Tongue (tissue), 2 donors: ENCODE results near the gene ATG16L2. TPM values are rescaled to one million over a fixed set of nuclear protein-coding genes. Genes with fewer than 3 reads are reported as not detected.
"Not testable (repeated sequence)": the region's sequence is repeated elsewhere in the genome, so short reads cannot be mapped to it uniquely, and the experiment has no call there.

Experiments used
- DNase-seq: peaks from one replicate; pipeline ENCODE4 v3.0.0-alpha.2; 2015
- total RNA-seq: library from RNA; depleted of rRNA; stranded (reverse); fragments of >200 nt; gene quantifications from one replicate; pipeline ENCODE4 v1.2.3, GENCODE V29; 2014

Gene ATG16L2
- total RNA-seq, 1 donor from 2014 or later, result 34.5 TPM

DNA sequence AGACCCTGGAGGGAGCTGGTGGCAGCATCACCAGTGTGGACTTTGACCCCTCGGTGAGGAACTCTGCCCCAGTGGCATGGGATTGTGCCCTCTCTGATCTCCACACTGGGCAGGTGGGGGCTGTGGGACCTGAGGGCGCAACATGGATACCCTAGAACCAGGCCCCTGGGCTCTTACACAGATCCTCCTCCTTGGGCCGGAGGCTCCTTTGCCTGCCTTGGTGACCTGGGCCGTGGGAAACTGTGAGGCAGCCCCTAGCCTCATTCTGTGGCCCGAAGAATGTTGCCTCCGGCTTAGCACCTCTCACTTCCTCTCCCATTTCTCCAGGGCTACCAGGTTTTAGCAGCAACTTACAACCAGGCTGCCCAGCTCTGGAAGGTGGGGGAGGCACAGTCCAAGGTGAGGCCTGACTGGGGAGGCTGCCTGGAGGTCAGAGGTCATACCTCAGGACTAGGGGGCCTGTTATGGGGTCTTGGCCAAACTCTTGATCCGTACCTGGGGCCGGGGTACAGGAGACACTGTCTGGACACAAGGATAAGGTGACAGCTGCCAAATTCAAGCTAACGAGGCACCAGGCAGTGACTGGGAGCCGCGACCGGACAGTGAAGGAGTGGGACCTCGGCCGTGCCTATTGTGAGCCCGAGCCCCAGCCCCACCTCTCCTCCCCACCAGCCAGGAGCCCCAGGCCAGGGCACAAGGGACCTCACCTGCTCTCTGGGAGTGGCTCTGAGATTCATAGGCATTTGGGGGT is 12.2 kb downstream of the ATG16L2 start:
- no peak for DNase-seq

DNA sequence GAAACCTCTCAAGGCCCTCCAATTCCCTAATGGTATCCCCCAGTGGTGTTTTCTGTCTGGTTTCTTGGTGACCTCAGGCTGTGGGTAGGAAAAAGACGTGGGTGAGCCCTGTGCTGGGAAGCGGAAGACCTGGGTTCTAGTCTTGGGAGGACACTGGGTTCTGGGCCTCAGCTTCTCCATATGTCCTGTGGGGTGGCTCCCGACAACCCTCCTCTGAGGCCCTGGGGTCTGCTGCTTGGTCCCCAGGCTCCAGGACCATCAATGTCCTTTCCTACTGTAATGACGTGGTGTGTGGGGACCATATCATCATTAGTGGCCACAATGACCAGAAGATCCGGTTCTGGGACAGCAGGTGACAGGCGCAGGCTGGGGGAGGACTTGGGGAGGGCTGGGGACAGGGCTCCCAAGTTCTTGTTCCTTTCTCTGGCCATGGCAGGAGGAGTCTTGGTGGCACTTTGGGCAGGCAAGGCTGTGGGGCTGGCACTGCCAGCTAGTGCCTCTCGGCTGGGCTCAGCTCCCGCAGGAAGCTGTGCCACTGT is 12.8 kb downstream of the ATG16L2 start:
- no peak for DNase-seq

DNA sequence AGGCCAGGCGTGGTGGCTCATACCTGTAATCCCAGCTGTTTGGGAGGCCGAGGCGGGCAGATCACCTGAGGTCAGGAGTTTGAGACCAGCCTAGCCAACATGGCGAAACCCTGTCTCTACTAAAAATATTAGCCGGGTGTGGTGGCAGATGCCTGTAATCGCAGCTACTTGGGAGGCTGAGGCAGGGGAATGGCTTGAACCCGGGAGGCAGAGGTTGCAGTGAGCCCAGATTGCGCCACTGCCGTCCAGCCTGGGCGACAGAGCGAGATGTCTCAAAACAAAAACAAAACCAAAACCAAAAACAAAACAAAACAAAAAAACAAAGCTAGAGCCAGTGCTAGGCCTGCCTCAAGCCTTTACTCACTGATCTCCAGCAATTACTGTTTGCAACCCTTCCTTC is 13.4 kb downstream of the ATG16L2 start:
- DNase-seq, result not testable (repeated sequence)

DNA sequence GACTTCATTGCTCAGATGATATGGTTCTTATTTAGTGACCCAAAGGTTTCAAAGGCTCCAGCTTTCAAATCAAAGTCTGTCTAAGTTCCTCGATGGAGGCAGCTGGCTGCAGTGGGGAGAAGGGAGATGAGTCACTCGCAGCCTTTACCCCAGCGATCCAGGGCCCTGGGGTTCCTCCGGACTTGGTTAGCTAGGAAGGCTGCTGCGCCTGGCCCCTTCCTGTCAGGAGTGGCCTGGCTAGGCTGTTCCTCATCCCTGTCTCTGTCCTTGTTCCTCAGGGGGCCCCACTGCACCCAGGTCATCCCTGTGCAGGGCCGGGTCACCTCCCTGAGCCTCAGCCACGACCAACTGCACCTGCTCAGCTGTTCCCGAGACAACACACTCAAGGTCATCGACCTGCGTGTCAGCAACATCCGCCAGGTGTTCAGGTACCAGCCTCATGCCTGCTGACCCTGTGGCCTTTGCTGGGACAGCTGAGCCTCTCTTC is 13.9 kb downstream of the ATG16L2 start:
- no peak for DNase-seq

DNA sequence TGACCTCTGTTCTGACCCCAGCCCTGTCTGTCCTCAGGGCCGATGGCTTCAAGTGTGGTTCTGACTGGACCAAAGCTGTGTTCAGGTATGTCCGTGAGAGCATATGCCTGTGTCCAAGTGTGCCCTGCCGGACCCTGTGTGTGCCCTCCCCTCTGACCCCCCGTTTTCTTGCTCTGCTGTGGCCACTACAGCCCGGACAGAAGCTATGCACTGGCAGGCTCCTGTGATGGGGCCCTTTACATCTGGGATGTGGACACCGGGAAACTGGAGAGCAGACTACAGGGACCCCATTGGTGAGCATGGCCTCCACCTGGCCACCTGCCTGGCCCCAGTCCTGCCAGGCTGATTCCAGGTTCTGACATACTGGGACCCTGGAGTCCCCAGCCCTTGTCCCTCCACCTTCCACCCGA is 14.5 kb downstream of the ATG16L2 start:
- no peak for DNase-seq

DNA sequence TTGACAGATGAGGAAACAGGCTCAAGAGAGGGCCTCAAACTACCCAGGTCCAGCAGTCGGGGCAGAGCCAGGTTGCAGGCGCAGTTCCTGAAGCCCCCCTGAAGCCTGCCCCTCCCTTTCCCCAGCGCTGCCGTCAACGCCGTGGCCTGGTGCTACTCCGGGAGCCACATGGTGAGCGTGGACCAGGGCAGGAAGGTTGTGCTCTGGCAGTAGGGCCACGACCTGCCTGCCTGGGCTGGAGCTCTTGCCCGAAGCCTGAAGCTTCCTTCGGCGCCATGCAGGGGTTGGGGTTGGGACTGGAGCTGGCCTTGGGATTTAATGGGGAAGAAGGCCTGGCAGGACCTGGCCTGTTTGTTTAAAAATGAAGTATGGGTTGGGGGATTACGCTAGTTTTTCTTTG is 15.0 kb downstream of the ATG16L2 start:
- no peak for DNase-seq

DNA sequence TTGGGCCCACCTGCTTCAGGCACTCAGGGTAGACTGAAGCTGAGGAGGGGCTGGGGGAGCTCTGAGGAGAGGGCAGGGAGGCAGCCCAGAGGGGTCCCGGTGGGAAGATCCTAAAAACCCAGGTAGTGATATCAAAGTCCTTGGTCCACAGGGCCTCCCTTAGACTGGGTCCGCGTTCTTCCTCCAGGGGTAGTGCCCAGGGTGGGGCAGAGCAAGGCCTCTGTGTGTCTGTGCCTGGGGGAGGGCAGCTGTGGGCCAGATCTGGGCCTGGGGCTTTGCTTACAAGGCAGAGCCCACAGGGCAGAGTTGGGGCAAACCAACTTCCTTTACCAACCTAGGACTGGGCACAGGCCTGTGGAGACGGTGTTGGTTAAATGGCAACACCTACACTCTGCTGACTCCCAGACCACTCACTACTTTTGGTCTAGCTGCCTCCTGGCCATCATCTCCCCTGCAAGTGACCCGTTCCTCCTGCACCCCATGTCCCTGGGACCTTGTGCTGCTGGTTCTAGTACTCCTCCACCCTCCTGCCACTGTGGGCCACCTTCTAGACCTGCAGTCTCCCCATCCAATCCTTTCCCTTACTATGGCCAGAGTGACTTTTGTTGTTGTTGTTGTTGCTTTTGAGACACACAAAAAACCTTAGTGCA is 15.8 kb downstream of the ATG16L2 start:
- no peak for DNase-seq

DNA sequence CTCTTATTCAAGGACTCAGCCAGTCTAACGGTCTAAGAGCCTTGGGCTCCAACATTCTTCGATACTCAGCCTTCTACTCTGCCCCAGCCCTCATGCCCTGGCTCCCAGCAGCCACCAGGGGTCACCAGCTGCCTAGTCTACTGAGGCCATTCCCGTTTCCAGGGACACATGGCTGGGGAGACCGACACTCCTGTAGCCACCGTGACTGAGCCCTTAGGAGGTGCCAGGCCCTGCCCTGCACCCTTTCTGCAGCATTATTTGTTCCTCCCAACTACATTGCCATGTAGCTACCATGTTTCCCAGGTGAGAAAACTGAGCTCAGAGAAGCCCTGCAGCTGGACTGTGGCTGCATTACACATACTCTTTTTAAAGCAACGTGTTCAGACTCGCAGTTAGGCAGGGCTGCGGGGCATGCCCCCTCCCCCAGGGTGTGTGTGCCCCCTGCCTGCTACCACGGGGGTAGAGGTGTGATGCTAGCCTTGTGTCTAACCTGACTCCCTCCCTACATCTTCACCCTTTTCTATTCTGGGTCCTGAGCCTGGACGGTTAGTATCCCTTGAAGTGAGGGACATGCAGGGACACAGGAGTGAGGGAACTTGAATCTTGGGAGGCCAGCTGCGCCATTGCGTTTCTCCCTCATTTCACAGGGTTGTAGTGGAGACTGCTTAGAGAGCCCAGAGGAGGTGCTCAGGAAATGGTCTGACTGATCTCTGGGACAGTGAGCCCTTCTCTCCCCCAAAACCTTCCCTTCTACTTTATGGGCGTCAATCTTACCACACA is 17.5 kb downstream of the ATG16L2 start:
- DNase-seq, result peak; percentile 91

DNA sequence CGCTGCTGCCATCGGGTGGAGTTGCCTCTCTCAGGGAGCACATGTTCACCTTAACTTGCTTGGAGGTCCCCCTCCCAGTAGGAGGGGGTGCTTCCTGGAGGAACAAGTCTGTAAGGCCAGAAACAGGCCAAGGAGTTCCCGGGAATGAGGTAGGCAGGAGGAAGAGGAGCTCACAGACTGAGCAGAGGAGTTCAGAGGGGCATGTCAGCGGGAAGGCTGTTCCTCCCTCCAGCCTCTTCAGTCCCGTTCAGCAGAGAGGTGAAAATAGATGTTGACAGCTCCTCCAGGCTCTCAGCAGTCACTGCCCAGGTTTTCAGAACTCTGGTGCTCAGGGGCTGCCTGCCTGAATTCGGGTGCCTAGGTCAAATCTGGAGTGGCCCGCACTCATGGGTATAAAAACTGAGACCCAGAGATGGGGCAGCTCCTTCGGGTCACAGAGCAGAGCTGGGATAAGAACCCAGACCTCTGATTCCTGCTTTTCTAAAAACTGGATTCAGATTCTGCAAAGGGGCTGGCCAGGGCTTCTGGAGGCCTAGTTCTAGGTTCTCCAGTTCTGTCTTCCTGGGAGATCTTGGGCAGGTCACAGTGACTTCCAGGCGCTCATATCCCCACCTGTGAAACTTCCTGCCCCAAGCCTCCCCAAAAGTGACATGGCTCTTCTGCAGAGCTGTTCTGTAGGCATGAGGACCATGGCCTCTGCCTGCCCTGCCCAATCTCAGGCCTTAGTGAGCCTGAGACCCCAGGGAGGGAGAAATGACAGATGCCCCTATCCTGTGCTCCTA is 18.3 kb downstream of the ATG16L2 start:
- no peak for DNase-seq

DNA sequence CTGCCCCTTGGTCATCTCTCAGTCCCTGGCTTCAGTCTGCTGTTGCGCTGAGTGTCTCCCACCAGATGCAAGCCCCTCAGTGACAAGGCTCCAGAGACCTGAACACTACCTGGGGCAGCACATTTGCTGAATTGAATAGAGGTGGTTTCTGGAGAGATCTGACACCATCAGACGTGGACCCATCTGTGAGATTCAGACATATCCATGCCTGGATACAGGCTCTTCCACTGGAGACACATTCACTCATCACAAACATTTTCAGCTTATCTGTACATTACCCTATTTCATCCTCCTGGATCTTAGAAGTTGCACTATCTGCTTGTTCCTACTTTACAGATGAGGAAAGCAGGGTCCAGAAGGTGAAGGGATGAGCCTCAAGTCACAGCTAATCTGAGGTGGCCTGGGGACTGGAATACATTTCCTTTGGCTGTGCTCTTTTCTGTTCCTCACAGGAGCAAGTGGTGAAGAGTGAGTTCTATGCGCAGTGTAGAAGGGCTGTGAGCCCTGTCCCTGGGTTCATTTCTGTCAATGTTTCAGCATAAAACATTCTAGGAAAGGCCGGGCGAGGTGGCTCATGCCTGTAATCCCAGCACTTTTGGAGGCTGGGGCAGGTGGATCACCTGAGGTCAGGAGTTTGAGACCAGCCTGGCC is 19.0 kb downstream of the ATG16L2 start:
- no peak for DNase-seq

DNA sequence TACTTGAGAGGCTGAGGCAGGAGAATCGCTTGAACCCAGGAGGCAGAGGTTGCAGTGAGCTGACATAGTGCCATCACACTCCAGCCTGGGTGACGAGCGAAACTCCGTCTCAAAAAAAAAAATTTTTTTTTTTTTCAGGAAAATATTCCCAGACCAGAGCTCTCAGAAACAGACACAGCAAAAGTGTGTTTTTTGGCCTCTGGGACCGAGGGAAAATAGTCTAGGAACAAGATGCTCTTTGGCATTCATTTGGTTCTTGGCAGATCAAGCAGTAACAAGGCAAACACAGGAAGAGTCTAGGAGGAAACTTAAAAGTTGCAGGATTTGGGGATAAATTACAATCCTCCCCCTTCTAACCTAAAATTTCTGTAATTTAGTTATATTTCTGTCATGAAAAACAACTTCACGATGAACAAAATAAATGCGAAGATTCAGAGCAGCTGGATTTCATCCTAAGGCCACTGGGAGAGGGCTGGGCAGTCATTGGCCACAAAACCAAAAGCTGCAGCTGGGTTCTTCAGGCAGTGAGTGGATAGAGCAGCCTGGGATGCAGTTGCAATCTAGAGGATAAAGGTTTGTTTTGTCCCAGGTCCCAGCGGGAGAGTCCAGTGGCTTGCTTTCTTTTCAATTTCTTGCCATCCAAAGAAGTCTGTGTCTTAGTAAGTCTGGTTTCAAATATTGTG is 19.7 kb downstream of the ATG16L2 start:
- DNase-seq, result peak; percentile 74

DNA sequence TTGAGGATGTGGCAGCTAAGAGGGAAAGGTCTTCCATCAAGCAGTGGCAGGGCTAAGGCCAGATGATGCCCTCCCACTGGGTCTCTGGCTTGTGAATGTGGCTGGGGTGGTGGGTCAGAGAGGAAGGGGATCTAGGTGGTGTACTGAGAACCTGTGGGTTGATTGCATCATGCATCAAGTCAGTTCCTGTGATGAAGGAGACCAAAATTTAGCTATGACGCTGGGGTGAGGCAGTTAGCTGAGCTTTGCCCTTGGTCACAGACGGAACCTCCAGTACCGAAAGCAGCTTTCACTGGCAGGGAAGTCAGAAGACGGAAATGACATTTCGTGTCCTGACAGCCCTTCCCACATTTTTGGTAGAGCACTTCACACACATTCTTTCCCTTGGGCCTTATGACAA is 20.7 kb downstream of the ATG16L2 start:
- no peak for DNase-seq

DNA sequence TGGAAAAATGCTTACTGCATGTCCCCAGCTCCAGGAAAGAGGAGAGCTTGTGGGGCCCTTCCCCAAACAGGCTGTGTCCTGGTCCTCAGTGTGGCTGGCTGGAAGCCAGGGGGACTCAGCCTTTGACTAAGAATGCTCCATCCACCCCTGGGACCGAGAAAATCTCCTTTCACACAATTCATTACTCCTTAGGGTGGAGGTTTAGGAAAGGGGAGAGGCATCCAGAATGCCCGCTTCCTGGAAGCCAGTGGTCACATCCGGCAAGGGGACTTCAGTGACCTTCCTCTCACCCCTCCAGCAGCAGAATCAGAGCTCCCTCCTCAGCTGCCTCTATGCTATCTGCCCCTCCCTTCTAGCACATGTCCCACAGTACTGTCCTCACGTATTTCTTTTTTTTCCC is 21.9 kb downstream of the ATG16L2 start:
- DNase-seq, result peak; percentile 61

DNA sequence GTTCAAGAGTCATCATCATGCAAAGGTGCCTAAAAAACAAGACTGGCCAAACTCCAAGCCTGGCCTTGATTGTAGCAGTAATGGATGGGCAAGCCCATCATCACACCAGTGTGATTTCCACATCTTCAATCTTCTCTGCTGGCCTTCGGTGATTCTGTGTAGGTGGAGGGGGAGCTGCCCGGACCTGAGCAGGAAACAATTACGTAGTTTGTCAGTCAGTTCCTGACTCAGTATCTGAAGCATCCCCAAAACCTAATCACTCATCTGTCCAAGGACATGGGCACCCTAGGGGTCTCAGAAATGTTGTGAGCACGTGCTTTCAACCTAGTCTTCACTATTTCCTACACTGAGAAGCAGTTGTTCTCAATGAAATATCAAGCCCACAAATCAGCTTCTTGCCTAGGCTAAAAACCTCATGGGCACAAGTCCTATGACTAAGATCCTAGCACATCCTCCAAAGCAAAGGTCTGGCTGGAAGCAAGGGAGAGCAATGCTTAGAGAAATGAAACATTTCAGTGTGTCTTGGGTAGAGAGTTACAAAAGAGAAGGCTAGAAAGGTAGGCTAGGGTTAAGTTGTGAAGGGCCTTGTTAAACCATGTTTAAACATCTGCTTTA is 24.6 kb downstream of the ATG16L2 start:
- DNase-seq, result no peak

DNA sequence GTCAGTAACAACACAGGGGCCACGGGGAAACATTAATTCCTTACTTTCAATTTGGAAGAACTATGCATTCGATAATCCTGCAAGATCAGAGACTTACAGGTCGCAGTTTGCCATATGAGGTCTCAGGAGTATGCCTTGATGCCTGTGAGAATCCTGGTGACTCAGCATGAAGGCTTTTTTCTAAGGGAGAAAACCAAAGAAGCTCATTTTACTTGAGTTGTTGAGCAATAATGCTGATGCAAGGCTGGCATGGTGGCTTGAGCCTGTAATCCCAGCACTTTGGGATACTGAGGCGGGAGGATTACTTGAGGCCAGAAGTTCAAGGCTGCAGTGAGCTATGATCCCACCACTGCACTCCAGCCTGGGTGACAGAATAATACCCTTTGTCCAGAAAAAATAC is 26.6 kb downstream of the ATG16L2 start:
- DNase-seq, result no peak

DNA sequence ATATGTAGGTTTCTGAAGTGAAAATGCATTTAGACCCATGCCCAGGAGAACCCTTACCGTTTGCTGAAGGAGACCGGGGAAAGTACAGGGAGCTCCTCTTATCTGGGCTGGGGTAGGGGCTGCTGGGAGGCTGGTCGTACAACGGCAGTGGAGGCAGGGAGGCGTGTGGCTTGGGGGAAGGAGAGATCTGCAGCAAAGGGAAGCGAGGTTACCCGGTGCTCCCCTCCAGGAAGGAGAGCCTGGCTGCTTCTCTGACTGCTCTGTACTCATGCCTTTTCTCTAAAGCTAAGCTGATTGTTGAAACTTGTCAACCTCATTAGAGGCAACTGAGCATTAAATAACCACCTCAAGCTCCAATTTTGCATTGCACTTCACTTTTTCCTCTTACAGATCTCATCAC is 27.2 kb downstream of the ATG16L2 start:
- DNase-seq, result no peak

DNA sequence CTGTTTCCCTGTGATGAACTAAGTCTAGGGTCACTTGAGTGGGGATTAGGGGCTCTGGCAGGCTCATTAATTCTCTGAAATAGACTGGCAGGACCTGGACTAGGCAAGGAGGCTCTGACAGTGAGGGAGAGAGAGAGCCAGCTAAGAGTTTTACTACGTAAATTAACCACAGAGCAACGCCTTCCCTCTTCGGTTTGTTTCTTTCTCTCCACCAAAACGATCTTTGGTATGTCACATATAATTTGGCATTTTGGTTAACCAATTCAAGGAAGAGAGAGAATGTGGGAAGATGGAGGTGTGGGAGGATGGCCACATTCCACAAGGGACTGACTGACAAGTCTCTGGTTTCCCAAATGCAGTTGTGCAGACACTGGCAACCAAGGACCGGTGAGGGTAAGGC is 27.9 kb downstream of the ATG16L2 start:
- no peak for DNase-seq

DNA sequence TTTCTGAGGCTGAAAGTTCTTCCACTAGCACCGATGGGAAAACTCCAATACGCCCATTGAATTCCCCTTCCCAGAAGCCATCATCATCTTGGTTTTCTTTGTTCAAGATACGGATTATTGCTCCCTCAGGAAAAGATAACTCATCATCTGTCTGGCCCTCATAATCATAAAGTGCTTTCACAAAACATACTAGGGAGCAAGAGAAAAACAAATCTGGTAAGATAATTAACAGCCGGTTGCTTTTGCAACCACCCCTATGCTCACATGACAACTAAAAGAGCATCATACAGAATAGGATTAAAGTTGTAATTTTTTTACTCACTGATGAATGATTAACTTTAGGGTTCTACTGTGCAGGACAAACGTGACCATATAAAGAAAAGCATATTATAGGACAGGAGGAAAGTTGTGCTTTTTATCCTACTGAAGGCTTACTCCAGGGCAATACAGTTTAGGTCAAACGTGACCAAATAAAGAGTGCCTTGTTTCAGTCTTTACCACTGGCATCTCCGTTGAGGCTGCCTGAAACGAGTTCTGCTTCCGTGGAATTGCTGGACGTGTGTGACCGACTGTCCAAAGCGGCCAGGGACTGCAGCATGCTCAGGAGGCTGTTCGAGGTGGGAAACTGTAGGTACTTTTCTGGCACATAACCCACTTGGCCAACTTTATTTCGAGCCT is 28.6 kb downstream of the ATG16L2 start:
- DNase-seq, result no peak

DNA sequence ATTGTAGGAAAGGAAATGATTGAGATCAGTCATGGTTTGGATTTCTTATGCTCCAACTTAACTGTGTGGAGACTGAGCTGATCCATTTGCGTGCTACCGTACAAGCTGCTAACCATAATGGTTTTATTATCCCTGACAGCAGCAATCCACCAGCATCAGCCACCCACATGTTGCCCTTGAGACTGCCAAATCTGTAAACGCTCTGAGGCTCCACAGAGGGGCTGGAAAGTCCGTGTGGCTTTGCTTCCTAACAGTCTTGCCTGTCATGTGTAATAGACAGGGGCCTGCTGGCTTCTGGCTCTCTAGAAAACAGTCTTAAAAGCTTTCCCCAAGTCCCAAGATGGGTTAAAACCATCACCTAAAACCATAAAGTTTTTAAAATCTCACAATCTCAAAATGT is 30.1 kb downstream of the ATG16L2 start:
- DNase-seq, result peak; percentile 69
